Ectodermal cell (in vitro differentiated cells): ENCODE measurements around the gene RICTOR.
"Not testable (repeated sequence)": the region's sequence is repeated elsewhere in the genome, so short reads cannot be mapped to it uniquely, and the experiment has no call there.

Experiments
- H3K27ac ChIP-seq: 2 replicates; pipeline ENCODE4 v1.7.0; 2013; ENCODE audit warnings: mild to moderate bottlenecking, low read depth, low read length; ENCODE audit not compliant: insufficient read depth, poor library complexity, severe bottlenecking
- H3K27me3 ChIP-seq: 2 replicates; pipeline ENCODE4 v1.7.0; 2013; ENCODE audit warnings: mild to moderate bottlenecking, low read length; ENCODE audit not compliant: insufficient read depth, control insufficient read depth, poor library complexity, severe bottlenecking
- H3K36me3 ChIP-seq: one replicate; pipeline ENCODE4 v1.7.0; 2013; ENCODE audit warnings: low read length; ENCODE audit not compliant: control insufficient read depth, insufficient read depth
- H3K4me1 ChIP-seq: one replicate; pipeline ENCODE4 v1.7.0; 2013; ENCODE audit warnings: low read length; ENCODE audit not compliant: control insufficient read depth, insufficient read depth
- H3K4me3 ChIP-seq: 2 replicates; pipeline ENCODE4 v1.7.0; 2013; ENCODE audit warnings: low read depth, low read length, control low read depth; ENCODE audit not compliant: insufficient read depth
- H3K9me3 ChIP-seq: 2 replicates; pipeline ENCODE4 v1.7.0; 2013; ENCODE audit warnings: mild to moderate bottlenecking, low read length, moderate library complexity; ENCODE audit not compliant: control insufficient read depth
- WGBS, 2 experiments: methylation state at CpG; one replicate each; pipeline ENCODE4 v1.1.7; 2013; ENCODE audit warnings: missing lambda C conversion rate in 2 of 2; 5-methylcytosine and 5-hydroxymethylcytosine counted together

The RICTOR gene

DNA sequence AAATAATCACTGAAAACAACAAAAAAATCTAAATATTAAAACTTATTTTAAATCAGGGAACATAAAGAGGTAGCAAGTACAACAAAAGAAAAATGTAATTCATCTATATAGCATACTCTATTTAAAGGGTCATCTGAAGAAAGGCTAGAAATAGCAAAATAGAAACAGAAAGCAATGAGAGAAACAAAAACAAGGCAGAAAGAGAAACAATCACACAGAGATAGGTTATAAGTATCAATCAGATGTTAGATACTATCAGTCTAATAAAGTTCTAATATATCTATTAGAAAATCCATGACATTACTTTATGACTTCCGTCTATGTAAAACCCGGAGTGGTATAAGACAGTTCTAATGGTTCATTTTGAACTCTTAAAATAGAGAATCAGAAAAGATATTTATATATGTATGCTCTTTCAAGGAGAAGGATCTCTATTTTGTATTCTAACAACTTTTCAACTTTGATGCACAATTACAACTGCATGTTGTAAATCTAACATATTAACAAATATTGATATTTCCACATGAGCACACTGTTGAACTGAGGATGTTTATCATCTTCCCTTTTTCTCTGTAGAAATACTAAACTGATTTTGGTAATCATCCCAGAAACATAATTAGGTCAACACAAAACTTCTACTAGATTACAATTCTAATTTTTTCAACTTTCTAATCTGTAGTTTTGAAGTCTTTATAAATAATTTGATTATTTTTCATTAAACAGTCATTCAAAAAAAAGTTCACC, 15.8 kb downstream of the RICTOR start:
- Histone ChIP-seq H3K27ac (no peak overlapping the region), H3K9me3 (no peaks in the 10 kb centered on the region), H3K27me3 (no peaks in the 10 kb centered on the region), H3K4me3 (no peak overlapping the region), H3K4me1 (no peaks in the 10 kb centered on the region), H3K36me3 (no peaks in the 10 kb centered on the region)
- WGBS, 2 experiments, result no CpG with 5 or more reads among the region's 2 CpGs

DNA sequence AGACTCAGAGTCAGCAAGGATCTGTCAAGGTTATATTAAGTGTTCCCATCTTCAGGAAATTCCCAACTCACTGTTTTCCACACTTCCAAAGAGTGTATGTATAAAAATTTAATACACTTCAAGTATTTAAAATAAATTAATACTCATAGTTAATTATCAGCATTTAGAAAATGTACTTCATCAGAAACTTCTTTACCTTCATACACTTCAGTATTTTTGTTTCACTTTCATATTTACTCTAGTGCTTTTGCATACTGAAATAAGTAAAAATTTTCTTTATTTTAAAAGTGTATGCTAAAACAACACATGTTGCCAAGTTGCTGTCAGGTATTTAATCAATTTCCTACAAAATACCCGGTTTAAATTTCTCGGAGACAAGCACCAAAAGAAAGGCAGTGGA, 16.5 kb downstream of the RICTOR start:
- Histone ChIP-seq H3K4me1 (no peaks in the 10 kb centered on the region), H3K27me3 (no peaks in the 10 kb centered on the region), H3K27ac (no peak overlapping the region), H3K36me3 (no peaks in the 10 kb centered on the region), H3K9me3 (no peaks in the 10 kb centered on the region), H3K4me3 (no peak overlapping the region)
- 88 to 94% methylated on average over 2 of the region's 2 CpGs for WGBS, 2 experiments

DNA sequence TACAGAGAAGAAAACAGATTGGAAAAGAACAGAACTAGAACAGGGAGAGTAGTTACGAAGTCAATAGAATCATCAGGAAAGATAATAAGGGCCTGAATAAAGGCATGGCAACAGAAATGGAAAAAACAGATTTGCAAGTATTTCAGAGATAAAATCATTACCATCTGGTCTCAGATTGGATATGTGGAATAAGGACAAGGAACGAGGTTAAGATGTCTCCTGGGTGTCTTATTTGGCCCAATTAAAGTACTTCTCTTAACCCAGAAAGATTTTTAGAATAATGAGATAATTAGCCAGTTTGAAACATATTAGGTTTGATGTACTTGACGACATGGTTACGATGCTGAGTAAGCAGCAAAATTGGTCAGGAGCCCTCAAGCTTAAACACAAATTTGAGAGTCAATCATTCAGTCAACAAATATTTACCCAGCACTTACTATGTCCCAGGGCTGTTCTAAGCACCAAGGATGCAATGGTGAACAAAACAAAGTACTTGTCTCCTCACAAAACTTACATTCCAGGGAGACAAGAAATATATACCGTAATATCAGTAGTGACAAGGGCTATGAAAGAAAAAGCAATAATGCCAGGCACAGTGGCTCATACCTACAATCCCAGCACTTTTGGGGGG, 18.3 kb downstream of the RICTOR start:
- no peaks in the 10 kb centered on the region for H3K9me3 ChIP-seq
- 94 to 99% methylated on average over 5 of the region's 5 CpGs for WGBS, 2 experiments
- H3K27ac ChIP-seq, result no peak overlapping the region
- no peaks in the 10 kb centered on the region for H3K36me3 ChIP-seq
- no peaks in the 10 kb centered on the region for H3K4me1 ChIP-seq
- no peaks in the 10 kb centered on the region for H3K27me3 ChIP-seq
- H3K4me3 ChIP-seq, result no peak overlapping the region

DNA sequence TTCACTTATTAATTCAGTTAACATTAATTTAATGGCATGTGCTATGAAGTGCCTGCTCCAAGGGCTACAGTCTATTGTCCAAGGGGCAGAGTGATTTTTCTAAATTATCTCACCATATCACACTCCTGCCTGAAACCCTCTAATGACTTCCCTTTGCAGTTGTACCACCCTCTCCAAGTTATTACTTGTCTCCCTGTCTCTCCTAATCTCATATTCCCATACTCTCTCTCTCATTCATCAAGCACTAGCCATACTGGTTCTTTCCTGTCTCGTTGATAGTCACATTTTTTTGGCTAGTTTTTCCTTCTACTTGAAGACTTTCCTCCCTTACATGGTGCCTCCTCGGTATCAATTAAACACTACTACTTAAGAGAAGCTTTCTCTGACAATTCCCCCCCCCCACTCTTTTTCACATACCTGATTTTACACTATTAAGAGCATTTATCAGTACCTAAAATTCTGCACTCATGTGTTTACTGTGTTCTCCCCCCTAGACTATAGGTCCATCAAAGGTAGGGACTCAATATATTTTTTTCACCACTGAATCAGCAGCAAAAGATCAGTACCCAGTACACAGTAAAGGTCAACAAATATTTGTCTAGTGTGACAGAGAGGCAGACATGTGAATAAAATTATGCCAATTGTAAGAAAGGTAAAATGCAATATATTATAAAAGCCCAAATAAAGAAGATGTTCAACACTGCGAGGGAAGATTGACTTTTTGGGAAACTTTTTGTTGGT, 19.0 kb downstream of the RICTOR start:
- no peaks in the 10 kb centered on the region for H3K36me3 ChIP-seq
- H3K27me3 ChIP-seq, result no peaks in the 10 kb centered on the region
- H3K4me1 ChIP-seq, result no peaks in the 10 kb centered on the region
- no peak overlapping the region for H3K27ac ChIP-seq
- no peaks in the 10 kb centered on the region for H3K9me3 ChIP-seq
- no peak overlapping the region for H3K4me3 ChIP-seq
- WGBS, 2 experiments, result 96 to 99% methylated on average over 3 of the region's 3 CpGs

DNA sequence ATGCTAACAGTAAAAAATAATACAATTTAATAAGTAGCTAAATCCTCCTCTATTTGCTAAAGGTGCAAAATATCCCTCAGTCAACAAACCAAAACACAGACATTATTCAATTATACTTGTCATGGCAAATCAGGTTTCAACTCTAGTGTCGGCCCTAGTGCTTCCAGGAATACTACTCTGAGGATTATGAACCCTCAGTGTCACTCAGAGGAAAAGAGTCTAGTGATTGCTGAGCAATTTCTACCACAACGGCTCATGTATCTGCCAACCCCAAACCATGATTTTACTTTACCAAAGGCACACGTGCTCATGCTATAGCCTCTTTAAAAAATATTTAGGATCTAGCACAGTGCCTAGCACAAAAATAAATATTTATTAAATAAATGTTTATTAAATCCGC, 21.0 kb downstream of the RICTOR start:
- H3K27me3 ChIP-seq, result no peaks in the 10 kb centered on the region
- H3K4me1 ChIP-seq, result no peaks in the 10 kb centered on the region
- H3K27ac ChIP-seq, result no peak overlapping the region
- H3K4me3 ChIP-seq, result no peak overlapping the region
- no peaks in the 10 kb centered on the region for H3K36me3 ChIP-seq
- H3K9me3 ChIP-seq, result no peaks in the 10 kb centered on the region
- 95 to 100% methylated on average over 2 to 3 of the region's 4 CpGs for WGBS, 2 experiments

DNA sequence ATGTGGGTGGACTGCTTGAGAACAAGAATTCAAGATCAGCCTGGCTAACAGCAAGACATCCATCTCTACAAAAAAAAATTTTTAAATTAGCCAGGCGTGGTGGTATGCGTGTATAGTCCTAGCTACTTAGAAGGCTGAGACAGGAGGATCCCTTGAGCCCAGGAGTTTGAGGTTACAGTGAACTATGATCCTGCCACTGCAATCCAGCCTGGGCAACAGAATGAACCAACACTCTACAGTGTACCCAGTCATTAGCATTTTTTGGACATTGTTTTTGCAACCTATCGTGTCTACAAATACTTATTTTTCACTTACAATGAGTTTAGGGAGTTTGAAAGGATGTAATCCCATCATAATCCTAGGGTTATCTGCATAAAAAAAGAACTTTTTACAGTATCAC, 22.1 kb downstream of the RICTOR start:
- Histone ChIP-seq H3K4me1 (no peaks in the 10 kb centered on the region), H3K4me3 (no peak overlapping the region), H3K9me3 (no peaks in the 10 kb centered on the region), H3K27ac (no peak overlapping the region), H3K27me3 (no peaks in the 10 kb centered on the region), H3K36me3 (no peaks in the 10 kb centered on the region)
- WGBS, 2 experiments, result 89 to 93% methylated on average over 2 to 3 of the region's 3 CpGs

DNA sequence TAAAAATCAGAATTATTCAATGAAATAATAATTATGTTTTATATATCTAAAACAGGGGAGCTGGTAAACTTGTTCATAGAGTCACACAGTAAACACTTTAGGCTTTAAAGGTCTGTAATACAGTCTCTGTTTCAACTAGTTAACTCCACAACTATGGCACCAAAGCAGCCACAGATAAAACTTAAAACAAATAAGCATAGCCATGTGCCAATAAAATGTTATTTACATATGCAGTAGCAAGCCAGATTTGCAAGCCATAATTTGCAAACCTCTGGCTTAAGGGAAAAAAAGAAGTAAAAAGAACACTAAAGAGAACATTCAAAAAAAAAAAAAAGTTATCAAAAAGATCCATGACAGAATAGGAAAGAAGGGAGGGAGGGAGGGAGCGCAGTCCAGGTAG, 24.9 kb downstream of the RICTOR start:
- no peak overlapping the region for H3K27ac ChIP-seq
- H3K9me3 ChIP-seq, result no peaks in the 10 kb centered on the region
- H3K27me3 ChIP-seq, result no peaks in the 10 kb centered on the region
- H3K4me3 ChIP-seq, result no peak overlapping the region
- H3K4me1 ChIP-seq, result no peaks in the 10 kb centered on the region
- no peaks in the 10 kb centered on the region for H3K36me3 ChIP-seq
- 100% methylated on average over 1 of the region's 1 CpG; no CpG with 5 or more reads in 1 of the 2 experiments for WGBS, 2 experiments

DNA sequence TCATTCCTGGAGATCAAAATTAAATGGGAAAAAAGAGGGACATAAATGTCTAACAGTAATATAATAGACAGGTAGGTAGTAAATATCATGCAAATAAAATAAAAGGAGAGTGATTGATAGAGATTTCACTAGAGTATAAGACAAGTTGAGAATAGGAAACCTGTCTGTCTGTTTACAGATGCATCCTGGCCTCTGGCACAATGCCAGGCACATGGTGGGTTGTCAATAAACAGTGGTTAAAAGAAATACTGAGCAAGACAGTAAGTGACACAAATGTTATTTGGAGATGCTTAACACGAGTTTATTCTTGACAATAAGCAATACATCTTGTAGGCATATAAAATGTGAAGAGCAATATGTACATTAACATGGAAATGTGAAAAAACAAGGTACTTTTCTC, 33.3 kb downstream of the RICTOR start:
- H3K4me1 ChIP-seq, result no peaks in the 10 kb centered on the region
- no peaks in the 10 kb centered on the region for H3K27me3 ChIP-seq
- H3K27ac ChIP-seq, result no peak overlapping the region
- no peak overlapping the region for H3K4me3 ChIP-seq
- 91% methylated on average over 1 of the region's 1 CpG; no CpG with 5 or more reads in 1 of the 2 experiments for WGBS, 2 experiments
- no peaks in the 10 kb centered on the region for H3K9me3 ChIP-seq
- no peaks in the 10 kb centered on the region for H3K36me3 ChIP-seq

DNA sequence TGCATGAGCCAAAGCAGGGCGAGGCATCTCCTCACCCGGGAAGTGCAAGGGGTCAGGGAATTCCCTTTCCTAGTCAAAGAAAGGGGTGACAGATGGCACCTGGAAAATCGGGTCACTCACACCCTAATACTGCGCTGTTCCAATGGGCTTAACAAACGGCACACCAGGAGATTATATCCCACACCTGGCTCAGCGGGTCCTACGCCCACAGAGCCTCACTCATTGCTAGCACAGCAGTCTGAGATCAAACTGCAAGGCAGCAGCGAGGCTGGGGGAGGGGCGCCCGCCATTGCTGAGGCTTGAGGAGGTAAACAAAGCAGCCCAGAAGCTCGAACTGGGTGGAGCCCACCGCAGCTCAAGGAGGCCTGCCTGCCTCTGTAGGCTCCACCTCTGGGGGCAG, 39.7 kb downstream of the RICTOR start:
- not testable (repeated sequence) for H3K27ac ChIP-seq, H3K4me3 ChIP-seq, H3K27me3 ChIP-seq, H3K4me1 ChIP-seq, H3K36me3 ChIP-seq, H3K9me3 ChIP-seq
- 94 to 96% methylated on average over 12 of the region's 12 CpGs for WGBS, 2 experiments

DNA sequence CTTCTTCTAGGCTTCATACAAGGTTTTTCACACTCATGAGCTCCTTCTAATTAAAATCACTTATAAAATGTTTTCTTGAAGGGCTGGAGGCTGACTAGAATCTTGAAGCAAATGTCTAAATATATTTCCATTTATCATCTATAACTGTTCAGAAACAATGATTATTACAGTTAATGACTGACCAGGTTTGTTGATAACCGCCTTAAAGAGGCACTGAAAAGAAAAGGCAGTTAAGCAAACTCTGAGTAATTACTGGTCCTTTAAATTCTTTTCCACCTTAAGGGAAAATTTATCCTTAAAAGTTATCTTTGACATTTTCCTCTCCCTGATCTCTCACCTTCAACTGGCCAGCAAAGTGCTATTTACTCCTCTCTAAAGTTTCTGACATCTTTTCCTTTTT, 43.2 kb downstream of the RICTOR start:
- Histone ChIP-seq H3K27ac (no peak overlapping the region), H3K27me3 (no peaks in the 10 kb centered on the region), H3K9me3 (peaks cover 3% of the 10 kb centered on the region), H3K4me3 (no peak overlapping the region), H3K36me3 (no peaks in the 10 kb centered on the region), H3K4me1 (no peaks in the 10 kb centered on the region)
- 93 to 100% methylated on average over 1 of the region's 1 CpG for WGBS, 2 experiments
